Stomach (tissue), 4 donors: ENCODE results near the gene RFX4.

Experiments
- CTCF ChIP-seq, 7 experiments: fragments of 450-650 bp in 4 of 7; fragments of 200-600 bp in 3 of 7; sonication (generic) in 3 of 7; IDR thresholded peaks; one replicate each; pipeline ENCODE4 v1.5.1; 2016 to 2019; ENCODE audit warnings: antibody characterized with exemption in 7 of 7, control low read depth in 2 of 7, mild to moderate bottlenecking in 1 of 7
- EP300 ChIP-seq: sonication (generic); formaldehyde crosslinking; IDR thresholded peaks from one replicate; pipeline ENCODE4 v1.6.1; 2017; ENCODE audit warnings: antibody characterized with exemption

- TF ChIP-seq EP300: no peak
- no peak for TF ChIP-seq CTCF (IDR thresholded peaks at IDR 0.05)
These were observed 188.6 kb downstream of the RFX4 start for GRCh38 chr12:106771425-106771824.
